ENCODE results near the gene RDH8.

DNA sequence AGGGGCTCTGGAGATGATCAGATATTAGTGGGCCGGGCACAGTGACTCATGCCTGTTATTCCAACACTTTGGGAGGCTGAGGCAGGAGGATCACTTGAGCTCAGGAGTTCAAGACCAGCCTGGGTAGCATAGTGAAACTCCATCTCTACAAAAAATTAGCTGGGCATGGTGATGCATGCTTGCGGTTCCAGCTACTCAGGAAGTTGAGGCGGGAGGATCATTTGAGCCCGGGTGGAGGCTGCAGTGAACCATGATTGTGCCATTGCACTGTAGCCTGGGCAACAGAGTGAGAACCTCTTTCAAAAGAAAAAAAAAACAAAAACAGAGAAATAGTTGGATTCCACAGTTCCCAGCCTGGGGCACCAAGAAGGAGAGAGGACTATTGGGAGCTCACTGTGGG is 54.9 kb downstream of the RDH8 start:
- TF ChIP-seq GATA2 (IDR thresholded peaks at IDR 0.05; ENCODE audit: low read depth, low read length) (no peak), GATA3 (IDR thresholded peaks at IDR 0.05; ENCODE audit: low read depth, low read length) (no peak)
